Esophagus (tissue), 2 donors: Measurements from ENCODE around the gene FNDC1. TPM values are rescaled to one million over a fixed set of nuclear protein-coding genes. Genes with fewer than 3 reads are reported as not detected.

Source experiments
- H3K27ac ChIP-seq, 2 donors: one replicate each; pipeline ENCODE4 v1.5.1; 2013; ENCODE audit warnings: low read depth in 2 of 2, mild to moderate bottlenecking in 2 of 2, inconsistent platforms in 1 of 2, low read length in 1 of 2, moderate library complexity in 1 of 2
- H3K27me3 ChIP-seq, 2 donors: one replicate each; pipeline ENCODE4 v1.6.1; 2013; ENCODE audit warnings: low read length in 2 of 2, control low read depth in 1 of 2, mild to moderate bottlenecking in 1 of 2; ENCODE audit not compliant: insufficient read depth in 2 of 2, control insufficient read depth in 1 of 2
- H3K36me3 ChIP-seq, 2 donors: one replicate each; pipeline ENCODE4 v1.6.1; 2013; ENCODE audit warnings: low read length in 1 of 2; ENCODE audit not compliant: control insufficient read depth in 2 of 2, insufficient read depth in 2 of 2
- H3K4me1 ChIP-seq, 2 donors: one replicate each; pipeline ENCODE4 v1.6.1; 2013; ENCODE audit warnings: low read length in 1 of 2; ENCODE audit not compliant: control insufficient read depth in 2 of 2, insufficient read depth in 2 of 2
- H3K4me3 ChIP-seq, 2 donors: one replicate each; pipeline ENCODE4 v1.5.1; 2013; ENCODE audit warnings: low read length in 2 of 2, mild to moderate bottlenecking in 2 of 2, low read depth in 1 of 2, moderate library complexity in 1 of 2
- H3K9me3 ChIP-seq, 2 donors: one replicate each; pipeline ENCODE4 v1.6.1; 2013; ENCODE audit warnings: mild to moderate bottlenecking in 2 of 2, low read depth in 1 of 2, low read length in 1 of 2, moderate library complexity in 1 of 2; ENCODE audit not compliant: control insufficient read depth in 2 of 2, insufficient read depth in 1 of 2
- WGBS, 2 donors: extraction: QIAGEN DNeasy Blood & Tissue Kit; methylation state at CpG; one replicate each; pipeline ENCODE4 v1.1.7; 2013; 5-methylcytosine and 5-hydroxymethylcytosine counted together
- polyA plus RNA-seq, 2 donors: library from polyadenylated mRNA; stranded (reverse); fragments of 200-250 nt; gene quantifications; one replicate each; pipeline ENCODE4 v1.2.3, GENCODE V29; 2013
- donor health status: healthy with polysubstance abuse.
- donor health status: Bipolar disorder and iron deficiency.

Gene FNDC1
- polyA plus RNA-seq, 2 donors, result 0.01 to 0.02 TPM

- H3K36me3 ChIP-seq, result no peaks in the 10 kb centered on the region
- 79 to 80% methylated on average over 3 of the region's 3 CpGs for WGBS, 2 donors
- H3K27ac ChIP-seq, result no peak overlapping the region
- no peaks in the 10 kb centered on the region for H3K4me1 ChIP-seq
- H3K27me3 ChIP-seq, result no peaks in the 10 kb centered on the region
- H3K4me3 ChIP-seq, result no peak overlapping the region
- H3K9me3 ChIP-seq, result no peaks in the 10 kb centered on the region
These were observed 90.4 kb downstream of the FNDC1 start for GRCh38 chr6:159259441-159260125.

GRCh38 chr6:159260208-159260607, 91.0 kb downstream of the FNDC1 start:
- no peaks in the 10 kb centered on the region for H3K27me3 ChIP-seq
- H3K27ac ChIP-seq, result no peak overlapping the region
- H3K36me3 ChIP-seq, result no peaks in the 10 kb centered on the region
- H3K9me3 ChIP-seq, result no peaks in the 10 kb centered on the region
- H3K4me1 ChIP-seq, result no peaks in the 10 kb centered on the region
- WGBS, 2 donors, result 84 to 85% methylated on average over 4 of the region's 4 CpGs
- H3K4me3 ChIP-seq, result no peak overlapping the region

GRCh38 chr6:159261995-159262394, 92.8 kb downstream of the FNDC1 start:
- no peaks in the 10 kb centered on the region for H3K36me3 ChIP-seq
- no peak overlapping the region for H3K27ac ChIP-seq
- H3K4me3 ChIP-seq, result no peak overlapping the region
- H3K27me3 ChIP-seq, result no peaks in the 10 kb centered on the region
- no peaks in the 10 kb centered on the region for H3K9me3 ChIP-seq
- H3K4me1 ChIP-seq, result no peaks in the 10 kb centered on the region

- Histone ChIP-seq H3K9me3 (no peaks in the 10 kb centered on the region), H3K4me3 (no peak overlapping the region), H3K4me1 (no peaks in the 10 kb centered on the region), H3K36me3 (no peaks in the 10 kb centered on the region), H3K27me3 (no peaks in the 10 kb centered on the region), H3K27ac (no peak overlapping the region)
- WGBS, 2 donors, result 84 to 85% methylated on average over 2 of the region's 2 CpGs
These were observed 93.4 kb downstream of the FNDC1 start for GRCh38 chr6:159262586-159262985.

- Histone ChIP-seq H3K4me1 (no peaks in the 10 kb centered on the region), H3K9me3 (no peaks in the 10 kb centered on the region), H3K27ac (no peak overlapping the region), H3K36me3 (no peaks in the 10 kb centered on the region), H3K27me3 (no peaks in the 10 kb centered on the region), H3K4me3 (no peak overlapping the region)
- WGBS, 2 donors, result 50 to 56% methylated on average over 4 of the region's 4 CpGs
These were observed 98.0 kb downstream of the FNDC1 start for GRCh38 chr6:159267165-159267564.

GRCh38 chr6:159268511-159268910, 99.3 kb downstream of the FNDC1 start:
- 88% methylated on average over 1 of the region's 1 CpG for WGBS, 2 donors
- Histone ChIP-seq H3K4me1 (no peaks in the 10 kb centered on the region), H3K27ac (no peak overlapping the region), H3K9me3 (no peaks in the 10 kb centered on the region), H3K27me3 (no peaks in the 10 kb centered on the region), H3K4me3 (no peak overlapping the region), H3K36me3 (no peaks in the 10 kb centered on the region)

- Histone ChIP-seq H3K27me3 (no peaks in the 10 kb centered on the region), H3K36me3 (no peaks in the 10 kb centered on the region), H3K4me1 (no peaks in the 10 kb centered on the region), H3K9me3 (no peaks in the 10 kb centered on the region), H3K4me3 (no peak overlapping the region), H3K27ac (no peak overlapping the region)
- WGBS, 2 donors, result 81% methylated on average over 10 of the region's 10 CpGs
These were observed 102.1 kb downstream of the FNDC1 start for GRCh38 chr6:159271257-159271656.

GRCh38 chr6:159278626-159279025, 109.4 kb downstream of the FNDC1 start:
- H3K36me3 ChIP-seq, result no peaks in the 10 kb centered on the region
- no peaks in the 10 kb centered on the region for H3K4me1 ChIP-seq
- H3K4me3 ChIP-seq, result no peak overlapping the region
- no peaks in the 10 kb centered on the region for H3K27me3 ChIP-seq
- H3K27ac ChIP-seq, result no peak overlapping the region
- no peaks in the 10 kb centered on the region for H3K9me3 ChIP-seq

- H3K4me3 ChIP-seq, result no peak overlapping the region
- no peaks in the 10 kb centered on the region for H3K4me1 ChIP-seq
- no peaks in the 10 kb centered on the region for H3K27me3 ChIP-seq
- no peaks in the 10 kb centered on the region for H3K36me3 ChIP-seq
- 50 to 53% methylated on average over 10 of the region's 10 CpGs for WGBS, 2 donors
- no peaks in the 10 kb centered on the region for H3K9me3 ChIP-seq
- H3K27ac ChIP-seq, result no peak overlapping the region
These were observed 110.6 kb downstream of the FNDC1 start for GRCh38 chr6:159279790-159280277.

GRCh38 chr6:159282421-159282820, 113.2 kb downstream of the FNDC1 start:
- 29 to 38% methylated on average over 5 of the region's 5 CpGs for WGBS, 2 donors
- no peaks in the 10 kb centered on the region for H3K9me3 ChIP-seq
- no peak overlapping the region for H3K27ac ChIP-seq
- H3K36me3 ChIP-seq, result no peaks in the 10 kb centered on the region
- no peak overlapping the region for H3K4me3 ChIP-seq
- no peaks in the 10 kb centered on the region for H3K4me1 ChIP-seq
- H3K27me3 ChIP-seq, result no peaks in the 10 kb centered on the region
